ENCODE data around the gene TRIM52.

Gene TRIM52

GRCh38 chr5:181243564-181244343 is 17.2 kb downstream of the TRIM52 start, which contains the start of gene RACK1 (continued):
- TF ChIP-seq ZNF266 (tag by site-specific recombination; IDR thresholded peaks at IDR 0.05; ENCODE audit: low read depth), result no peak
- peak; percentile 50; the same call in 1 of the 2 replicates for TF ChIP-seq TRIM28 (IDR thresholded peaks at IDR 0.05; ENCODE audit: borderline replicate concordance, low read length)
- TF ChIP-seq SCRT1 (tag by site-specific recombination; IDR thresholded peaks at IDR 0.05; ENCODE audit: borderline replicate concordance), result 0 out of 2 replicates have a peak, but pooled peaks have one; percentile 9
- TF ChIP-seq ZNF549 (tag by site-specific recombination; IDR thresholded peaks at IDR 0.05), result no peak
- TF ChIP-seq, protein P1, sequence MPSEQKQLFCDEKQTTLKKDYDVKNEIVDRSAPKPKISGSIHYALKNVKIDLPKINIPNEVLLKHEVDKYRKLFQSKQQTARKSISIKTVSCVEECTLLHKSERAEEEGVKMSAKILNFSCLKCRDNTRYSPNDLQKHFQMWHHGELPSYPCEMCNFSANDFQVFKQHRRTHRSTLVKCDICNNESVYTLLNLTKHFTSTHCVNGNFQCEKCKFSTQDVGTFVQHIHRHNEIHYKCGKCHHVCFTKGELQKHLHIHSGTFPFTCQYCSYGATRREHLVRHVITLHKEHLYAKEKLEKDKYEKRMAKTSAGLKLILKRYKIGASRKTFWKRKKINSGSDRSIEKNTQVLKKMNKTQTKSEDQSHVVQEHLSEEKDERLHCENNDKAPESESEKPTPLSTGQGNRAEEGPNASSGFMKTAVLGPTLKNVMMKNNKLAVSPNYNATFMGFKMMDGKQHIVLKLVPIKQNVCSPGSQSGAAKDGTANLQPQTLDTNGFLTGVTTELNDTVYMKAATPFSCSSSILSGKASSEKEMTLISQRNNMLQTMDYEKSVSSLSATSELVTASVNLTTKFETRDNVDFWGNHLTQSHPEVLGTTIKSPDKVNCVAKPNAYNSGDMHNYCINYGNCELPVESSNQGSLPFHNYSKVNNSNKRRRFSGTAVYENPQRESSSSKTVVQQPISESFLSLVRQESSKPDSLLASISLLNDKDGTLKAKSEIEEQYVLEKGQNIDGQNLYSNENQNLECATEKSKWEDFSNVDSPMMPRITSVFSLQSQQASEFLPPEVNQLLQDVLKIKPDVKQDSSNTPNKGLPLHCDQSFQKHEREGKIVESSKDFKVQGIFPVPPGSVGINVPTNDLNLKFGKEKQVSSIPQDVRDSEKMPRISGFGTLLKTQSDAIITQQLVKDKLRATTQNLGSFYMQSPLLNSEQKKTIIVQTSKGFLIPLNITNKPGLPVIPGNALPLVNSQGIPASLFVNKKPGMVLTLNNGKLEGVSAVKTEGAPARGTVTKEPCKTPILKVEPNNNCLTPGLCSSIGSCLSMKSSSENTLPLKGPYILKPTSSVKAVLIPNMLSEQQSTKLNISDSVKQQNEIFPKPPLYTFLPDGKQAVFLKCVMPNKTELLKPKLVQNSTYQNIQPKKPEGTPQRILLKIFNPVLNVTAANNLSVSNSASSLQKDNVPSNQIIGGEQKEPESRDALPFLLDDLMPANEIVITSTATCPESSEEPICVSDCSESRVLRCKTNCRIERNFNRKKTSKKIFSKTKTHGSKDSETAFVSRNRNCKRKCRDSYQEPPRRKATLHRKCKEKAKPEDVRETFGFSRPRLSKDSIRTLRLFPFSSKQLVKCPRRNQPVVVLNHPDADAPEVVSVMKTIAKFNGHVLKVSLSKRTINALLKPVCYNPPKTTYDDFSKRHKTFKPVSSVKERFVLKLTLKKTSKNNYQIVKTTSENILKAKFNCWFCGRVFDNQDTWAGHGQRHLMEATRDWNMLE (tag by site-specific recombination; conservative IDR thresholded peaks at IDR 0.05; ENCODE audit: low read depth), result peak; percentile 44; the same call in 1 of the 2 replicates
- TF ChIP-seq SP7 (tag by site-specific recombination; IDR thresholded peaks at IDR 0.05), result peak; percentile 72
- peak; percentile 70; the same call in 1 of the 2 replicates for TF ChIP-seq ZNF121 (tag by site-specific recombination; IDR thresholded peaks at IDR 0.05)

DNA sequence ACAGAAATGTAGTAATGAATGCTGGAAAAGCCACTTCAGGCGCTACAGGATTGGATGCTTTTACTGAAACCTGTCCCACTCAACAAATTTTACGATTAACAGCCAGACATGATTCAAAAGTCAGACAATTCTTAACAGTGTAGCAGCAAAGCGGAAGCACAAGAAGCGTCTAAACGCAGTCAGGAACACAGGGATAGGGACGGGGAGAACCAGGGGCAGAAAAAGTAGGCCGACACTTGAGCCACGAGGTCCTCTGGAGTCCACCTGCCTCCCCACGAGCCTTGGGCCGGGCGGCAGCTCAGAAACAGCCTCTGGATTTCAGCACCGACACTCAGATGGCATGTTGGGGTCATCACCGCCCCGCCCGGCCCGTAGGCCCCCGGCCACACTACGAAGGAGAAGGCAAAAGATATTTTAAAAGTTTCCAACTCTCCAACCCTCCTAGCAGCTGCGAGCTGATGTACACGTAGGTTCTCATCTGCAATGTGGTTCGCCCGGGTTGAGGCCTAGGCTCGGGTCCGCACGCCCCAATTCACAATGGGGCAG is 17.9 kb downstream of the TRIM52 start:
- H3K36me3 ChIP-seq (ENCODE audit: control insufficient read depth in 2 of 2, insufficient read depth in 1 of 2, low read length in 2 of 2), result peaks cover 30 to 59% of the 10 kb centered on the region in 2 experiments
- CTCF ChIA-PET, result no interaction called here
- 0 out of 2 replicates have a peak, but pooled peaks have one; percentile 9 for TF ChIP-seq BCL11B (tag by site-specific recombination; IDR thresholded peaks at IDR 0.05; ENCODE audit: low read depth)
- no peak for TF ChIP-seq ZNF555 (tag by site-specific recombination; conservative IDR thresholded peaks at IDR 0.05)

DNA sequence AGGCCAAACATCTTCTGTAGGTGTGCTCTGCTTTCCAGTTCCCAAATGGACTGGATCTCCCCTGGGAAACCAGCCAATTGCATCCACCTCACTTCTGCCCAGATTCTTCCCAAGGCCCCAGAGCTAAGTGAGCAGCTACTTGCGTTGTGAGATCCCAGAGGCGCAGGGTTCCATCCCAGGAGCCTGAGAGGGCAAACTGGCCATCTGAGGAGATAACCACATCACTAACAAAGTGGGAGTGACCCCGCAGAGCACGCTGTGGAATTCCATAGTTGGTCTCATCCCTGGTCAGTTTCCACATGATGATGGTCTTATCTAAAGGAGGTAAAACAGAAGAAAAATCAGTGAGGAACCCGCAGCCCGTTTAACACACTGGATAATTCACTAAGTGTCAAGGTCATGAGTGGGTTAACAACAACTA is 18.9 kb downstream of the TRIM52 start:
- peaks cover 34 to 65% of the 10 kb centered on the region in 2 experiments for H3K36me3 ChIP-seq (ENCODE audit: control insufficient read depth in 2 of 2, insufficient read depth in 1 of 2, low read length in 2 of 2)
- H3K4me1 ChIP-seq (ENCODE audit: control insufficient read depth, insufficient read depth, low read length), result no peaks in the 10 kb centered on the region
- ChIA-PET CTCF (no interaction called here), POLR2A (interaction anchor here (0.5 to 4.1 kb wide), 5 partner anchors 16 to 51 kb away, joined by 3 to 39 read pairs (median 4); partner anchors contain the start of gene TRIM41)
- TF ChIP-seq BCL6B (tag by site-specific recombination; IDR thresholded peaks at IDR 0.05), result no peak
- TF ChIP-seq ZNF664 (tag by site-specific recombination; IDR thresholded peaks at IDR 0.05), result peak; percentile 97
- TF ChIP-seq ZNF404 (tag by site-specific recombination; IDR thresholded peaks at IDR 0.05), result no peak
- peak overlapping the region; percentile 99 for H3K27ac ChIP-seq (ENCODE audit: extremely low read depth, low read depth, low read length)
- H3K9me3 ChIP-seq (ENCODE audit: control insufficient read depth, insufficient read depth, low read depth, low read length), result no peaks in the 10 kb centered on the region
- H3K4me3 ChIP-seq (ENCODE audit: low read depth, low read length), result peak overlapping the region; percentile 98

More for the DNA sequence above, 17.9 kb downstream of the TRIM52 start:
- POLR2A ChIA-PET, result interaction anchor here (1.1 to 4.1 kb wide), 4 partner anchors 9 to 52 kb away, joined by 3 to 39 read pairs (median 8); partner anchors contain the start of gene TRIM41
- peak overlapping the region; percentile 99 for H3K27ac ChIP-seq (ENCODE audit: extremely low read depth, low read depth, low read length)
- H3K9me3 ChIP-seq (ENCODE audit: control insufficient read depth, insufficient read depth, low read depth, low read length), result no peaks in the 10 kb centered on the region
- H3K4me1 ChIP-seq (ENCODE audit: control insufficient read depth, insufficient read depth, low read length), result no peaks in the 10 kb centered on the region
- H3K4me3 ChIP-seq (ENCODE audit: low read depth, low read length), result peak overlapping the region; percentile 98
